H9 (cell line): ENCODE measurements around the gene ITSN1. TPM values are rescaled to one million over a fixed set of nuclear protein-coding genes. Genes with fewer than 3 reads are reported as not detected.

ENCODE experiments used
- DNase-seq: peaks from one replicate; pipeline ENCODE4 v3.0.0-alpha.2; 2017
- H2AFZ ChIP-seq: one replicate; pipeline ENCODE4 v1.6.1; 2013; ENCODE audit warnings: mild to moderate bottlenecking, low read length, control low read depth, moderate library complexity
- H2AK5ac ChIP-seq: 2 replicates; pipeline ENCODE4 v1.6.1; 2013; ENCODE audit warnings: low read length, control low read depth, mixed read lengths; ENCODE audit not compliant: insufficient read length
- H2BK120ac ChIP-seq: one replicate; pipeline ENCODE4 v1.6.1; 2013; ENCODE audit warnings: low read depth, mild to moderate bottlenecking, low read length, control low read depth, inconsistent platforms; ENCODE audit not compliant: poor library complexity, severe bottlenecking
- H2BK12ac ChIP-seq: 2 replicates; pipeline ENCODE4 v1.6.1; 2013; ENCODE audit warnings: low read length, control low read depth, mixed read lengths, low read depth; ENCODE audit not compliant: insufficient read length
- H2BK15ac ChIP-seq: 2 replicates; pipeline ENCODE4 v1.6.1; 2013; ENCODE audit warnings: low read depth, low read length, control low read depth
- H2BK20ac ChIP-seq: one replicate; pipeline ENCODE4 v1.6.1; 2013; ENCODE audit warnings: low read depth, mild to moderate bottlenecking, low read length, control low read depth, inconsistent platforms; ENCODE audit not compliant: poor library complexity, severe bottlenecking
- H2BK5ac ChIP-seq: 2 replicates; pipeline ENCODE4 v1.6.1; 2013; ENCODE audit warnings: low read length, control low read depth, mixed read lengths; ENCODE audit not compliant: insufficient read length
- H3K14ac ChIP-seq: 2 replicates; pipeline ENCODE4 v1.6.1; 2013; ENCODE audit warnings: low read length, control low read depth; ENCODE audit not compliant: insufficient read depth
- H3K18ac ChIP-seq: 2 replicates; pipeline ENCODE4 v1.6.1; 2013; ENCODE audit warnings: low read depth, mild to moderate bottlenecking, mixed read lengths, low read length, control low read depth; ENCODE audit not compliant: insufficient read length
- H3K23ac ChIP-seq: 2 replicates; pipeline ENCODE4 v1.6.1; 2013; ENCODE audit warnings: low read length, control low read depth, mixed read lengths, low read depth; ENCODE audit not compliant: insufficient read length
- H3K23me2 ChIP-seq: 2 replicates; pipeline ENCODE4 v1.6.1; 2013; ENCODE audit warnings: low read depth, mild to moderate bottlenecking, mixed read lengths, low read length, control low read depth; ENCODE audit not compliant: insufficient read length, poor library complexity, severe bottlenecking
- H3K27ac ChIP-seq: 2 replicates; pipeline ENCODE4 v1.5.1; 2013; ENCODE audit warnings: low read length, control low read depth, mixed read lengths, low read depth; ENCODE audit not compliant: insufficient read length
- H3K27me3 ChIP-seq: 2 replicates; pipeline ENCODE4 v1.6.1; 2013; ENCODE audit warnings: low read length, control low read depth, inconsistent platforms; ENCODE audit not compliant: insufficient read depth
- H3K4ac ChIP-seq: 2 replicates; pipeline ENCODE4 v1.6.1; 2013; ENCODE audit warnings: low read depth, mild to moderate bottlenecking, control low read depth, inconsistent platforms, low read length, moderate library complexity
- H3K4me1 ChIP-seq: 2 replicates; pipeline ENCODE4 v1.6.1; 2013; ENCODE audit warnings: low read length, control low read depth, inconsistent platforms; ENCODE audit not compliant: insufficient read depth
- H3K4me2 ChIP-seq: 2 replicates; pipeline ENCODE4 v1.6.1; 2013; ENCODE audit warnings: low read length, control low read depth, mixed read lengths; ENCODE audit not compliant: insufficient read length, insufficient read depth
- H3K56ac ChIP-seq: 2 replicates; pipeline ENCODE4 v1.6.1; 2013; ENCODE audit warnings: low read depth, mild to moderate bottlenecking, mixed read lengths, low read length, control low read depth; ENCODE audit not compliant: insufficient read length
- H3K79me1 ChIP-seq: 2 replicates; pipeline ENCODE4 v1.6.1; 2013; ENCODE audit warnings: low read depth, mild to moderate bottlenecking, moderate library complexity, low read length, control low read depth, inconsistent platforms; ENCODE audit not compliant: insufficient read depth, poor library complexity, severe bottlenecking
- H3K79me2 ChIP-seq: 2 replicates; pipeline ENCODE4 v1.6.1; 2013; ENCODE audit warnings: low read length, control low read depth, inconsistent platforms; ENCODE audit not compliant: insufficient read depth
- H3K9ac ChIP-seq: 2 replicates; pipeline ENCODE4 v1.6.1; 2013; ENCODE audit warnings: low read length, control low read depth, mixed read lengths; ENCODE audit not compliant: insufficient read length; ENCODE audit errors: extremely low read depth
- H3K9me3 ChIP-seq: one replicate; pipeline ENCODE4 v1.6.1; 2013; ENCODE audit warnings: low read depth, low read length, inconsistent platforms; ENCODE audit not compliant: control insufficient read depth
- H3T11ph ChIP-seq: one replicate; pipeline ENCODE4 v1.6.1; 2013; ENCODE audit warnings: mild to moderate bottlenecking, low read length, control low read depth, inconsistent platforms
- H4K20me1 ChIP-seq: one replicate; pipeline ENCODE4 v1.6.1; 2013; ENCODE audit not compliant: control insufficient read depth, insufficient read length, insufficient read depth
- H4K5ac ChIP-seq: 2 replicates; pipeline ENCODE4 v1.6.1; 2013; ENCODE audit warnings: low read depth, mild to moderate bottlenecking, mixed read lengths, low read length, control low read depth; ENCODE audit not compliant: insufficient read length
- H4K8ac ChIP-seq: replicated peaks from 2 replicates; pipeline ENCODE4 v1.6.1; 2013; ENCODE audit warnings: low read length, control low read depth, mixed read lengths, low read depth; ENCODE audit not compliant: insufficient read length
- H4K91ac ChIP-seq: 2 replicates; pipeline ENCODE4 v1.6.1; 2013; ENCODE audit warnings: low read depth, mild to moderate bottlenecking, moderate library complexity, mixed read lengths, low read length, control low read depth; ENCODE audit not compliant: insufficient read length
- H3K27ac Mint-ChIP-seq, 3 experiments: 2 replicates in 2 of 3; 3 replicates in 1 of 3; pipeline ENCODE4 v1.8.0; 2020 to 2021; ENCODE audit warnings: mixed read lengths in 3 of 3, mild to moderate bottlenecking in 1 of 3, moderate library complexity in 1 of 3
- H3K27me3 Mint-ChIP-seq: 2 replicates; pipeline ENCODE4 v1.8.0; 2021; ENCODE audit warnings: low read depth, mild to moderate bottlenecking, moderate library complexity, mixed read lengths
- H3K36me3 Mint-ChIP-seq, 3 experiments: 2 replicates in 2 of 3; 3 replicates in 1 of 3; pipeline ENCODE4 v1.8.0; 2020 to 2021; ENCODE audit warnings: low read depth in 3 of 3, mixed read lengths in 3 of 3; ENCODE audit not compliant: insufficient read depth in 1 of 3
- H3K4me1 Mint-ChIP-seq, 2 experiments: 2 replicates each; pipeline ENCODE4 v1.8.0; 2020; ENCODE audit warnings: mixed read lengths in 2 of 2
- H3K4me3 Mint-ChIP-seq, 2 experiments: 2 replicates in 1 of 2; 3 replicates in 1 of 2; pipeline ENCODE4 v1.8.0; 2020 to 2021; ENCODE audit warnings: mild to moderate bottlenecking in 2 of 2, mixed read lengths in 2 of 2, moderate library complexity in 1 of 2
- H3K9me3 Mint-ChIP-seq, 2 experiments: 2 replicates in 1 of 2; 3 replicates in 1 of 2; pipeline ENCODE4 v1.8.0; 2020; ENCODE audit warnings: mild to moderate bottlenecking in 2 of 2, mixed read lengths in 2 of 2, moderate library complexity in 1 of 2
- WGBS: extraction: QIAGEN DNeasy Blood & Tissue Kit; methylation state at CpG from one replicate; pipeline ENCODE4 v1.1.7; 2013; ENCODE audit warnings: missing lambda C conversion rate, low lambda C conversion rate, mixed read lengths; ENCODE audit not compliant: insufficient read length; ENCODE audit errors: extremely low coverage; 5-methylcytosine and 5-hydroxymethylcytosine counted together
- total RNA-seq: library from RNA; stranded (reverse); gene quantifications from 2 replicates; pipeline ENCODE4 v1.2.1, GENCODE V29; 2021
- TF ChIP-seq, protein P1 (sequence below): fragments of 200-600 bp; sonication (generic); conservative IDR thresholded peaks from 3 replicates; pipeline ENCODE4 v1.8.0; 2021; ENCODE audit warnings: antibody characterized with exemption, mild to moderate bottlenecking

ITSN1 gene
- total RNA-seq, 1 experiment from 2014 or later, result 94.2 TPM

DNA sequence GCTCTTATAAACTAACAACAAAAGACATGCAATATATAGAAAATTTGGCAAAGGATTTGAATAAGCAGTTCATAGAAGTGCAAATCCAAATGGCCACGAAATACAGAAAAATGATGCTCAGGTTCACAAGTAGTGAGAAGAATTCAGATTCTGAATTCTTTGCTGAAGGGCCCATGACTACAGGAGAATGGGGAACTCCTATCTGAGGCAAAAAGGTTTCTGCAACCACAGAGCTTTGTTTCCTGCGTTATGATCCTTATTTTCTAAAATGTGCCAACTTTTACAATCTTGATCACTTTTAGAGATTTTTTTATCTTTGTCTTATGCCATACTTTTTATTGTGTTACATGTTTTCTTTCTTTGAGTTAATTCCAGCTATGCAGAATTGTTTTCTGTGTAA, 91.3 kb downstream of the ITSN1 start:
- no peak overlapping the region for H3K18ac ChIP-seq
- H2AFZ ChIP-seq, result no peak overlapping the region
- no peaks in the 10 kb centered on the region for H4K20me1 ChIP-seq
- H3K4me2 ChIP-seq, result no peak overlapping the region
- no peak overlapping the region for H3T11ph ChIP-seq
- H3K23ac ChIP-seq, result no peak overlapping the region
- no peak overlapping the region for H4K91ac ChIP-seq
- H2AK5ac ChIP-seq, result no peak overlapping the region
- no peak overlapping the region for H4K5ac ChIP-seq
- no peak overlapping the region for H3K14ac ChIP-seq
- H3K27ac Mint-ChIP-seq, result no peak overlapping the region
- no peak overlapping the region for H3K9ac ChIP-seq
- no peaks in the 10 kb centered on the region; the same call in 1 of the 2 replicates for H3K4me1 ChIP-seq
- no peaks in the 10 kb centered on the region for H3K23me2 ChIP-seq
- H3K79me1 ChIP-seq, result no peaks in the 10 kb centered on the region
- H3K4me3 Mint-ChIP-seq, result no peak overlapping the region
- H2BK15ac ChIP-seq, result no peak overlapping the region
- no peak overlapping the region for H4K8ac ChIP-seq
- no peak overlapping the region for H2BK20ac ChIP-seq
- no peak for DNase-seq
- H3K56ac ChIP-seq, result no peak overlapping the region
- H3K36me3 Mint-ChIP-seq, result peaks cover 11 to 28% (median 25%) of the 10 kb centered on the region in 3 experiments; a peak in 6 of 7 replicates
- H3K4ac ChIP-seq, result no peak overlapping the region
- no peak overlapping the region for H2BK12ac ChIP-seq
- no peak overlapping the region for H2BK5ac ChIP-seq
- no peak overlapping the region for H2BK120ac ChIP-seq
- no peaks in the 10 kb centered on the region; the same call in 1 of the 2 replicates for H3K79me2 ChIP-seq
- no peaks in the 10 kb centered on the region for H3K27me3 ChIP-seq
- H3K27ac ChIP-seq, result no peak overlapping the region
- no CpG with 5 or more reads among the region's 2 CpGs for WGBS
- TF ChIP-seq, protein P1, sequence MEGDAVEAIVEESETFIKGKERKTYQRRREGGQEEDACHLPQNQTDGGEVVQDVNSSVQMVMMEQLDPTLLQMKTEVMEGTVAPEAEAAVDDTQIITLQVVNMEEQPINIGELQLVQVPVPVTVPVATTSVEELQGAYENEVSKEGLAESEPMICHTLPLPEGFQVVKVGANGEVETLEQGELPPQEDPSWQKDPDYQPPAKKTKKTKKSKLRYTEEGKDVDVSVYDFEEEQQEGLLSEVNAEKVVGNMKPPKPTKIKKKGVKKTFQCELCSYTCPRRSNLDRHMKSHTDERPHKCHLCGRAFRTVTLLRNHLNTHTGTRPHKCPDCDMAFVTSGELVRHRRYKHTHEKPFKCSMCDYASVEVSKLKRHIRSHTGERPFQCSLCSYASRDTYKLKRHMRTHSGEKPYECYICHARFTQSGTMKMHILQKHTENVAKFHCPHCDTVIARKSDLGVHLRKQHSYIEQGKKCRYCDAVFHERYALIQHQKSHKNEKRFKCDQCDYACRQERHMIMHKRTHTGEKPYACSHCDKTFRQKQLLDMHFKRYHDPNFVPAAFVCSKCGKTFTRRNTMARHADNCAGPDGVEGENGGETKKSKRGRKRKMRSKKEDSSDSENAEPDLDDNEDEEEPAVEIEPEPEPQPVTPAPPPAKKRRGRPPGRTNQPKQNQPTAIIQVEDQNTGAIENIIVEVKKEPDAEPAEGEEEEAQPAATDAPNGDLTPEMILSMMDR, result no peak
- no peaks in the 10 kb centered on the region for H3K9me3 Mint-ChIP-seq
- no peaks in the 10 kb centered on the region for H3K27me3 Mint-ChIP-seq
- no peaks in the 10 kb centered on the region for H3K9me3 ChIP-seq
- peaks cover 27 to 33% of the 10 kb centered on the region in 2 experiments for H3K4me1 Mint-ChIP-seq
